ENCODE data around the gene C9orf43.

GRCh38 chr9:113361304-113362018, 49.1 kb upstream of the C9orf43 start:
- TF ChIP-seq, protein P1, sequence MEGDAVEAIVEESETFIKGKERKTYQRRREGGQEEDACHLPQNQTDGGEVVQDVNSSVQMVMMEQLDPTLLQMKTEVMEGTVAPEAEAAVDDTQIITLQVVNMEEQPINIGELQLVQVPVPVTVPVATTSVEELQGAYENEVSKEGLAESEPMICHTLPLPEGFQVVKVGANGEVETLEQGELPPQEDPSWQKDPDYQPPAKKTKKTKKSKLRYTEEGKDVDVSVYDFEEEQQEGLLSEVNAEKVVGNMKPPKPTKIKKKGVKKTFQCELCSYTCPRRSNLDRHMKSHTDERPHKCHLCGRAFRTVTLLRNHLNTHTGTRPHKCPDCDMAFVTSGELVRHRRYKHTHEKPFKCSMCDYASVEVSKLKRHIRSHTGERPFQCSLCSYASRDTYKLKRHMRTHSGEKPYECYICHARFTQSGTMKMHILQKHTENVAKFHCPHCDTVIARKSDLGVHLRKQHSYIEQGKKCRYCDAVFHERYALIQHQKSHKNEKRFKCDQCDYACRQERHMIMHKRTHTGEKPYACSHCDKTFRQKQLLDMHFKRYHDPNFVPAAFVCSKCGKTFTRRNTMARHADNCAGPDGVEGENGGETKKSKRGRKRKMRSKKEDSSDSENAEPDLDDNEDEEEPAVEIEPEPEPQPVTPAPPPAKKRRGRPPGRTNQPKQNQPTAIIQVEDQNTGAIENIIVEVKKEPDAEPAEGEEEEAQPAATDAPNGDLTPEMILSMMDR (IDR thresholded peaks at IDR 0.05) = no peak
- TF ChIP-seq POLR2A (IDR thresholded peaks at IDR 0.05) = no peak
